Tibial artery (tissue), 4 donors: Measurements from ENCODE around the gene AKR1C3.
"Not testable (repeated sequence)": the region's sequence is repeated elsewhere in the genome, so short reads cannot be mapped to it uniquely, and the experiment has no call there.

Experiments
- DNase-seq, 2 donors: peaks; one replicate each; pipeline ENCODE4 v3.0.0-alpha.2; 2019
- H3K27ac ChIP-seq, 2 donors: fragments of 200-600 bp; sonication (generic) in 1 of 2; 1 replicate in 1 of 2; 2 replicates in 1 of 2; pipeline ENCODE4 v1.5.1; 2018 to 2019; ENCODE audit warnings: mild to moderate bottlenecking in 1 of 2
- H3K27me3 ChIP-seq, 2 donors: fragments of 200-600 bp; sonication (generic) in 1 of 2; one replicate each; pipeline versions ENCODE4 v1.5.1 to v1.6.0; 2016 to 2019
- H3K36me3 ChIP-seq, 3 donors: fragments of 200-600 bp; sonication (generic) in 2 of 3; one replicate each; pipeline ENCODE4 v1.5.1; 2016 to 2019; ENCODE audit warnings: mild to moderate bottlenecking in 2 of 3
- H3K4me1 ChIP-seq, 4 donors: fragments of 200-600 bp; sonication (generic) in 2 of 4; 1 replicate in 3 of 4; 2 replicates in 1 of 4; pipeline ENCODE4 v1.5.1; 2016 to 2019
- H3K4me3 ChIP-seq, 2 donors: fragments of 200-600 bp; sonication (generic) in 1 of 2; 1 replicate in 1 of 2; 2 replicates in 1 of 2; pipeline ENCODE4 v1.5.1; 2018 to 2019; ENCODE audit warnings: mild to moderate bottlenecking in 2 of 2
- H3K9me3 ChIP-seq, 3 donors: fragments of 200-600 bp; sonication (generic) in 1 of 3; one replicate each; pipeline ENCODE4 v1.5.1; 2016 to 2019
- intact Hi-C: fragments of 100-400 bp; cut with DNase I; formaldehyde crosslinking; loops from one replicate; pipeline ENCODE4 v1.15.0; 2023; ENCODE audit warnings: low total_unique reads
- TF ChIP-seq, protein P1 (sequence below), 2 experiments: fragments of 200-600 bp in 1 of 2; fragments of 450-650 bp in 1 of 2; IDR thresholded peaks; one replicate each; pipeline ENCODE4 v1.5.1; 2017 to 2019; ENCODE audit warnings: antibody characterized with exemption in 2 of 2, mild to moderate bottlenecking in 1 of 2, moderate library complexity in 1 of 2

Gene AKR1C3

DNA sequence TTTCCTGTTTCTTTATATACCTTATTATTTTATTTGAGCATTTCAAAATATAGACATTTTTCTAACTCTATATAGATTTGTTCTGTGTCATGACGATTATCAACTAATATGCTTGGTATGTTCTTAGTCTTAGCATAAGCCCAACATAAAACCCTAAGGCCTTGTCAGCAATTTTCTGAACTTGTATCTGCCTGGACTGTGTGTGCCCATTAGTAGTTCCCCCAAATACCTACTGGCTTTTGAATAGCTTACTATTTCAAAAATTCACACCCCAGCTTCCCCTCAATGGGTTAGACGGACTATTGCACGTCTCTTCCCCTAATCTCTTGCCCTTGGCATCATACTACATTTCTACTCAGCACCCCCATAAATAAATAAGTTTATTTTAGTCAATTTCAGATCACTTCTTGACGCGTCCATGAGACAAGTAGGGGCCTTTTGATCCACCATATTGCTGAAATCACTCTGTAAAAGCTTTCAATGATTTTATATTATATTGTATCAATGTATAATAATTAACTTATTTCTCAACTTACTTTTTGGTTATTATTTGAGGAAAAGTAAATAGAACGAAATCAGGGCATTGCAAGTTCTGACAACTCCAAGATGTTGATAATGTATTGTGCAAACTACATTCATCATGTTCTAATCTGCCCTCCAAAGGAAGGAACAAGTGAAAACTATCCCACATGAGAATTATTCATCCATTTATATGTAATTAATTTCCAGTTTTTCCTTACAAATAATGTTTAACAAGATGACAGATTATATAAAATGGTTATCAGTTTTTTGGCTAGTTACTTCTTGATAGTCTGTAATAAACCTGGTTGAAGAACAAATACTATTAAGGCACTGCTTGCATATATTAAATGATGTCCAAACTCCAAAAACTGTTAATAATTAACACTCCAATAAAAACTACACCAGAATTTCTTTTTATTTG lies 1.1 kb upstream of the AKR1C3 start:
- Histone ChIP-seq H3K36me3 (no peaks in the 10 kb centered on the region), H3K27me3 (no peaks in the 10 kb centered on the region), H3K27ac (no peak overlapping the region), H3K4me3 (no peak overlapping the region), H3K9me3 (peaks cover 0 to 18% (median 0%) of the 10 kb centered on the region in 3 donors), H3K4me1 (no peaks in the 10 kb centered on the region)
- DNase-seq = no peak
- intact Hi-C loops = no loop called here
- TF ChIP-seq, protein P1, sequence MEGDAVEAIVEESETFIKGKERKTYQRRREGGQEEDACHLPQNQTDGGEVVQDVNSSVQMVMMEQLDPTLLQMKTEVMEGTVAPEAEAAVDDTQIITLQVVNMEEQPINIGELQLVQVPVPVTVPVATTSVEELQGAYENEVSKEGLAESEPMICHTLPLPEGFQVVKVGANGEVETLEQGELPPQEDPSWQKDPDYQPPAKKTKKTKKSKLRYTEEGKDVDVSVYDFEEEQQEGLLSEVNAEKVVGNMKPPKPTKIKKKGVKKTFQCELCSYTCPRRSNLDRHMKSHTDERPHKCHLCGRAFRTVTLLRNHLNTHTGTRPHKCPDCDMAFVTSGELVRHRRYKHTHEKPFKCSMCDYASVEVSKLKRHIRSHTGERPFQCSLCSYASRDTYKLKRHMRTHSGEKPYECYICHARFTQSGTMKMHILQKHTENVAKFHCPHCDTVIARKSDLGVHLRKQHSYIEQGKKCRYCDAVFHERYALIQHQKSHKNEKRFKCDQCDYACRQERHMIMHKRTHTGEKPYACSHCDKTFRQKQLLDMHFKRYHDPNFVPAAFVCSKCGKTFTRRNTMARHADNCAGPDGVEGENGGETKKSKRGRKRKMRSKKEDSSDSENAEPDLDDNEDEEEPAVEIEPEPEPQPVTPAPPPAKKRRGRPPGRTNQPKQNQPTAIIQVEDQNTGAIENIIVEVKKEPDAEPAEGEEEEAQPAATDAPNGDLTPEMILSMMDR (IDR thresholded peaks at IDR 0.05) = no peak

DNA sequence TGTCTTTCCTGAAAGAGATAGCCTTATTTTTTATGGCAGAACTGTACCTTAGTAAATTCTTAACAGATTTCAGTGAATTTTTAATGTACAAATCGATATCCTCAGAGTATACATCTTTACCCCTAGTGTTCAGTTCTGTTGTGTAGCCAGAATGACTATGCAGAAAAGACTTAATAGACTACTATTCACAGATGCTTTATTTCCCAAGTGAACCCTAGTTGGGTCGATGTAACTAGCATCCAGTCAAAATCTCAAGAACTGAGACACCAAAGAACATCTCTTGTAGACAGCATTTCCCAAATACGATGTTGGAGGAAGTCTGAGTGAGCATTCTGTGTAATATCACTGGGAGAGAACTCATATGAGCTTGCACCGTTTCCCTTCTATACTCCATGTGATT lies 1.5 kb downstream of the AKR1C3 start:
- H3K27ac ChIP-seq = peak overlapping the region in 1 of 2 donors; percentile 67
- no peaks in the 10 kb centered on the region for H3K9me3 ChIP-seq
- intact Hi-C loops = loop anchor here (5.0 kb wide), 1 partner anchor 243 kb away; no protein-coding TSS in a partner anchor
- H3K4me3 ChIP-seq = peak overlapping the region; percentile 49 to 51
- no peaks in the 10 kb centered on the region for H3K4me1 ChIP-seq
- DNase-seq = no peak
- TF ChIP-seq, protein P1 (IDR thresholded peaks at IDR 0.05) = no peak
- H3K36me3 ChIP-seq = peaks cover 6 to 15% (median 15%) of the 10 kb centered on the region in 3 donors
- no peaks in the 10 kb centered on the region for H3K27me3 ChIP-seq

DNA sequence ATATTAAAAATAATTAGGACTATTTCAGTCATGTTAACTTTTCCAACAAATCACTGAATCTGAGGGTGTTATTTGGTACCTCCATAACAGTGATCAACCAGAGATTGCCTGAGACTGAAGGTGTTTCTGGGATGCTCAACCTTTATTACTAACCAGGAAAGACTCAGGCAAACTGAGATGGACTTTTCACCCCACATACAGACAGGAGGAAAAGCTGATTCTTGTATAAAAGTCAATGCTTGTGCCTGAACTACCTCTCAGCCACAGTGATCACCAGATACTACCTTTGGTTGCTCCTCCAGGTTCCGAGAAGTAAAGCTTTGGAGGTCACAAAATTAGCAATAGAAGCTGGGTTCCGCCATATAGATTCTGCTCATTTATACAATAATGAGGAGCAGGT lies 1.9 kb downstream of the AKR1C3 start:
- peak overlapping the region in 1 of 2 donors; percentile 67 for H3K27ac ChIP-seq
- peak overlapping the region; percentile 49 to 51 for H3K4me3 ChIP-seq
- no peak for DNase-seq
- no peaks in the 10 kb centered on the region for H3K4me1 ChIP-seq
- H3K9me3 ChIP-seq = no peaks in the 10 kb centered on the region
- H3K27me3 ChIP-seq = no peaks in the 10 kb centered on the region
- intact Hi-C loops = loop anchor here (5.0 kb wide), 1 partner anchor 244 kb away; no protein-coding TSS in a partner anchor
- TF ChIP-seq, protein P1 (IDR thresholded peaks at IDR 0.05) = no peak
- peaks cover 6 to 15% (median 15%) of the 10 kb centered on the region in 3 donors for H3K36me3 ChIP-seq

DNA sequence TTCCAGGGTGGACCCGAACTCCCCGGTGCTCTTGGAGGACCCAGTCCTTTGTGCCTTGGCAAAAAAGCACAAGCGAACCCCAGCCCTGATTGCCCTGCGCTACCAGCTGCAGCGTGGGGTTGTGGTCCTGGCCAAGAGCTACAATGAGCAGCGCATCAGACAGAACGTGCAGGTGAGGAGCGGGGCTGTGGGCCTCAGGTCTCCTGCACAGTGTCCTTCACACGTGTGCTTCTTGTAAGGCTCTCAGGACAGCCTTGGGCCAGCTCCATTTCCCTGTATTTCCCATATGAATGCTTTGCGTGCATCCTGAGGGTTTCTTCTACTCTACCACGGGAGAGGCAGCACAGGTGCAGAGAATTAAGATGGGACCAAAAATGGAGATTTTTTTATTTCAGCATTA lies 8.3 kb downstream of the AKR1C3 start:
- H3K4me1 ChIP-seq, H3K27me3 ChIP-seq, DNase-seq, H3K27ac ChIP-seq, H3K4me3 ChIP-seq, intact Hi-C loops, H3K9me3 ChIP-seq: not testable (repeated sequence)
- H3K36me3 ChIP-seq = peaks cover 22 to 44% (median 39%) of the 10 kb centered on the region in 3 donors

DNA sequence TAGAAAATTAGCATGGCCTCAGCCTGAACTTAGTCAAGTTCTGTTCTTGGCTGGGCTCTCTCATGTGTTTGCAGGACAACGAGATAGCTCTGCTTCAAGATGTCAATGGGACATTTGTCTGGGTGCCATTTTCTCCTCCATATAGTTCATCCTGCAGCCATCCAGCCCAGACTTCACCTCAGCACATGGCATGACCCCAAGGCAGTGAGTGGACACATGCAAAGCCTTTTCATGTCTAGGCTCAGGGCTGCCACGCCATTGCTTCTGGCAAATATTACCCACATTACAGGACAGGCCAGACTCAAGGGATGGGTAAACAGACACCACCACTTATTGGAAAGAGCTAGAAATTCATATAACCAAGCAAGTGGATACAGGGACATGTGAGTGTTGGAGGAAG lies 9.3 kb downstream of the AKR1C3 start:
- no peak for DNase-seq
- H3K4me1 ChIP-seq = no peaks in the 10 kb centered on the region
- peaks cover 22 to 42% (median 40%) of the 10 kb centered on the region in 3 donors for H3K36me3 ChIP-seq
- no peaks in the 10 kb centered on the region for H3K9me3 ChIP-seq
- no peak overlapping the region for H3K4me3 ChIP-seq
- no peak overlapping the region for H3K27ac ChIP-seq
- TF ChIP-seq, protein P1 (IDR thresholded peaks at IDR 0.05) = no peak
- no peaks in the 10 kb centered on the region for H3K27me3 ChIP-seq
- intact Hi-C loops = no loop called here

DNA sequence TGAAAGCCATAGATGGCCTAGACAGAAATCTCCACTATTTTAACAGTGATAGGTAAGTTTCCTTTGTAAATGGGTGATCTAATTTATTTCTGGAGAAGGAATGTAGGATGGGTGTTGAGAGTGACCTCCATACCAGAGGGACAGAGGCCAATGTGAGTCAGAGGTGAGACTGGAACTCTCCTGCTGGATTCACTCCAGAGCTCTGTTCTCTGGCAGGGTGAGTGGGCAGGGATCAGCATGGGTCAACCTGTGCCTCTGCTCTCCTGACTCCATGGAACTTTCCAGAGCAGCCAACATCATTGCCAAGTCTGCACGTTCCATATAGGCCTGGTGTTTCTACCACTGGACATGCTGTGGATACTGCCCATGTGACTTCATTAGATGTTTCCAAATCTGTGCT lies 11.4 kb downstream of the AKR1C3 start:
- TF ChIP-seq, protein P1 (IDR thresholded peaks at IDR 0.05) = no peak
- Histone ChIP-seq H3K36me3 (peaks cover 17 to 29% (median 28%) of the 10 kb centered on the region in 3 donors), H3K27me3 (no peaks in the 10 kb centered on the region), H3K4me1 (no peaks in the 10 kb centered on the region), H3K9me3 (no peaks in the 10 kb centered on the region), H3K27ac (no peak overlapping the region), H3K4me3 (no peak overlapping the region)
- no peak for DNase-seq
- intact Hi-C loops = no loop called here
